Neural crest cell (in vitro differentiated cells): Measurements from ENCODE around the gene DKK3. TPM values are rescaled to one million over a fixed set of nuclear protein-coding genes. Genes with fewer than 3 reads are reported as not detected.

Experiments
- DNase-seq: peaks from one replicate; pipeline ENCODE4 v3.0.0; 2021; ENCODE audit warnings: low read depth, mixed read lengths, low spot score
- H3K27ac Mint-ChIP-seq: one replicate; pipeline ENCODE4 v1.8.0; 2021; ENCODE audit warnings: mild to moderate bottlenecking, mixed read lengths; ENCODE audit not compliant: unreplicated experiment
- H3K27me3 Mint-ChIP-seq: 2 replicates; pipeline ENCODE4 v1.8.0; 2021; ENCODE audit warnings: low read depth, mild to moderate bottlenecking, mixed read lengths
- H3K36me3 Mint-ChIP-seq: 2 replicates; pipeline ENCODE4 v1.8.0; 2021; ENCODE audit warnings: low read depth, mild to moderate bottlenecking, mixed read lengths
- H3K4me1 Mint-ChIP-seq: 2 replicates; pipeline ENCODE4 v1.8.0; 2021; ENCODE audit warnings: mixed read lengths
- H3K4me3 Mint-ChIP-seq: one replicate; pipeline ENCODE4 v1.8.0; 2021; ENCODE audit warnings: mild to moderate bottlenecking, mixed read lengths
- H3K9me3 Mint-ChIP-seq: 2 replicates; pipeline ENCODE4 v1.8.0; 2021; ENCODE audit warnings: mixed read lengths
- total RNA-seq: library from RNA; stranded (reverse); gene quantifications from 2 replicates; pipeline ENCODE4 v1.2.1, GENCODE V29; 2021
- TF ChIP-seq, protein P1 (sequence below): fragments of 200-600 bp; sonication (generic); conservative IDR thresholded peaks from 2 replicates; pipeline ENCODE4 v1.5.0; 2021; ENCODE audit warnings: antibody characterized with exemption, mild to moderate bottlenecking

DKK3 gene
- total RNA-seq, 1 donor from 2014 or later: 21.0 TPM

DNA sequence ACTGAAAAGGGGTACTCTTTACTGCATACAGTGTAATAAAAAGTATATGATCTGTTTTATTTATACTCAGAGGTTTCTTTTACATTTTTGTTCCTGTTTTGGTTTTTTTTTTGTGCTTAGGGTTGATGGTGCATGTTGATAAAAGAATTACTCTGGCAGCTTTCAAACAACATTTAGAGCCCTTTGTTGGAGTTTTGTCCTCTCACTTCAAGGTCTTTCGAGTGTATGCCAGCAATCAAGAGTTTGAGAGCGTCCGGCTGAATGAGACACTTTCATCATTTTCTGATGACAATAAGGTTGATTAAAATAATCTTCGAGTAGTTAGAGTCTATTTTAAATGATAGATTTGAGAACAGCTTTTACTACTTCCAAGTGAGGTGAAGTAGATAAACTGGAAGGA is 60.6 kb downstream of the DKK3 start:
- H3K4me1 Mint-ChIP-seq: no peaks in the 10 kb centered on the region
- TF ChIP-seq, protein P1, sequence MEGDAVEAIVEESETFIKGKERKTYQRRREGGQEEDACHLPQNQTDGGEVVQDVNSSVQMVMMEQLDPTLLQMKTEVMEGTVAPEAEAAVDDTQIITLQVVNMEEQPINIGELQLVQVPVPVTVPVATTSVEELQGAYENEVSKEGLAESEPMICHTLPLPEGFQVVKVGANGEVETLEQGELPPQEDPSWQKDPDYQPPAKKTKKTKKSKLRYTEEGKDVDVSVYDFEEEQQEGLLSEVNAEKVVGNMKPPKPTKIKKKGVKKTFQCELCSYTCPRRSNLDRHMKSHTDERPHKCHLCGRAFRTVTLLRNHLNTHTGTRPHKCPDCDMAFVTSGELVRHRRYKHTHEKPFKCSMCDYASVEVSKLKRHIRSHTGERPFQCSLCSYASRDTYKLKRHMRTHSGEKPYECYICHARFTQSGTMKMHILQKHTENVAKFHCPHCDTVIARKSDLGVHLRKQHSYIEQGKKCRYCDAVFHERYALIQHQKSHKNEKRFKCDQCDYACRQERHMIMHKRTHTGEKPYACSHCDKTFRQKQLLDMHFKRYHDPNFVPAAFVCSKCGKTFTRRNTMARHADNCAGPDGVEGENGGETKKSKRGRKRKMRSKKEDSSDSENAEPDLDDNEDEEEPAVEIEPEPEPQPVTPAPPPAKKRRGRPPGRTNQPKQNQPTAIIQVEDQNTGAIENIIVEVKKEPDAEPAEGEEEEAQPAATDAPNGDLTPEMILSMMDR: no peak
- H3K27me3 Mint-ChIP-seq: no peaks in the 10 kb centered on the region
- no peaks in the 10 kb centered on the region for H3K9me3 Mint-ChIP-seq
- DNase-seq: no peak
- H3K36me3 Mint-ChIP-seq: peaks cover 14% of the 10 kb centered on the region
- H3K27ac Mint-ChIP-seq: peak overlapping the region; percentile 89
- no peak overlapping the region for H3K4me3 Mint-ChIP-seq

DNA sequence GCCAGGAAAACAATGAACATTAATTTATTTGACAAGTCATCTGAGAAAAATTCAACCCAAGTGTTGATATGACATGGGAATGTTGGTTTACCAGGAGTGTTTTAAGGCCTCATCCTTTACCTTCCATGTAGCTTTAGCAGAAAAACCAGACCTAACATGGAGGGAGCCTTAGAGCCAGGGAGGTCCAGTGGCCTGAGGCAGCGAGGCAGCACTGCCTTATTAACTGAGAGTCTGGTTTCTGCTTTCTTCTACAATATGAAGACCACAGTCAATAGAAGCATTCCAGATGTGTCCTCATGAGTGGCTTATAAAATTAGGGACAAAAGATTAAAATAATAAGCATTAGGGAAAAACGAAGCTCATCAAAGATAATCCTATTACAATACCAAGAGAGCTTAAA is 61.5 kb downstream of the DKK3 start:
- DNase-seq: no peak

DNA sequence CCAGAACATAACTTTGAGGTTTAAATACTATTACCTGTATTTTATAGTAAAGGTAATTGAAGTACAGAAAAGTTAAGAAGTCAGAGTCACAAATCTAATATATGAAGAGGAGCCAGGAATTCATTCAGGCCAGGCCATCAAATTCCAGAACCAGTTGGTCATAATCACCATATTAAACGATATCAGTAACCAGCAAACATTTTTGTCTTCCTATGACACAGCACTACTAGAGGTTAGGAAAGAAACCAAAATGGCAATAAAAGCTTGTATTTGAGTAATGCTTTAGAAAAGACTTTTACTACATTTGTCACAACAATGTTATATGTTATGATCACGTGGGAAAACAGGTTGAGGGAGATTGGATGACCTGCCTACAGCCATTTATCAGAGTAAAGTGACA is 62.2 kb downstream of the DKK3 start:
- Mint-ChIP-seq H3K4me1 (no peaks in the 10 kb centered on the region), H3K27me3 (no peaks in the 10 kb centered on the region), H3K36me3 (peaks cover 9% of the 10 kb centered on the region), H3K9me3 (no peaks in the 10 kb centered on the region), H3K27ac (no peak overlapping the region), H3K4me3 (no peak overlapping the region)
- TF ChIP-seq, protein P1: no peak
- DNase-seq: no peak

More for the DNA sequence above, 61.5 kb downstream of the DKK3 start:
- Mint-ChIP-seq H3K36me3 (peaks cover 10% of the 10 kb centered on the region), H3K4me3 (no peak overlapping the region), H3K27me3 (no peaks in the 10 kb centered on the region), H3K9me3 (no peaks in the 10 kb centered on the region), H3K4me1 (no peaks in the 10 kb centered on the region), H3K27ac (no peak overlapping the region)
- TF ChIP-seq, protein P1: no peak

DNA sequence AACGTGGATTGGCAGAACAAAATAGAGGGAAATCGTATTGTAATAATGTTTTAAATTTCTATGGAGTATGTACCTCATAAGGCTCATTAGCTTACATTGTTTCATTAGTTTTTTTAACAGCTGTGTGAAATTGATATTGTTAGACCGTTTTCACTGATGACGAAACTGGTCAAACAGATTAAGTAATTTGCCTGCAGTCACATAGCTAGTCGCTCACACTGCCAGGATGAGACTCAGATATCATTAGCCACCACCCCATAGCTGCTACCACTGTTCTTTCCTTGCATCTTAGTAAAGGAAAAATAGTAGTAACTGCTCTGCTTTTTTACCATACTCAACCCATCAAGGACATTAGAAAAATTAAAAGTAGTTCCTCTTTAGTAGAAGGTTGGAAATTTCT is 64.0 kb downstream of the DKK3 start:
- Mint-ChIP-seq H3K36me3 (peaks cover 7% of the 10 kb centered on the region), H3K4me3 (no peak overlapping the region), H3K4me1 (peaks cover 5% of the 10 kb centered on the region), H3K9me3 (no peaks in the 10 kb centered on the region), H3K27me3 (no peaks in the 10 kb centered on the region), H3K27ac (no peak overlapping the region)
- no peak for DNase-seq
- TF ChIP-seq, protein P1: no peak

DNA sequence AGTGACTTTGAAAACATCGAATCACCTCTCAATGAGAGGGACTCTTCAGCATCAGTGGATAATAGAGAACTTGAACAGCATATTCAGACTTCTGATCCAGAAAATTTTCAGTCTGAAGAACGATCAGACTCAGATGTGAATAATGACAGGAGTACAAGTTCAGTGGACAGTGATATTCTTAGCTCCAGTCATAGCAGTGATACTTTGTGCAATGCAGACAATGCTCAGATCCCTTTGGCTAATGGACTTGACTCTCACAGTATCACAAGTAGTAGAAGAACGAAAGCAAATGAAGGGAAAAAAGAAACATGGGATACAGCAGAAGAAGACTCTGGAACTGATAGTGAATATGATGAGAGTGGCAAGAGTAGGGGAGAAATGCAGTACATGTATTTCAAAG is 65.8 kb downstream of the DKK3 start:
- TF ChIP-seq, protein P1: no peak
- H3K4me1 Mint-ChIP-seq: peaks cover 5% of the 10 kb centered on the region
- H3K27ac Mint-ChIP-seq: no peak overlapping the region
- H3K9me3 Mint-ChIP-seq: no peaks in the 10 kb centered on the region
- peaks cover 13% of the 10 kb centered on the region for H3K36me3 Mint-ChIP-seq
- no peak overlapping the region for H3K4me3 Mint-ChIP-seq
- no peak for DNase-seq
- no peaks in the 10 kb centered on the region for H3K27me3 Mint-ChIP-seq

DNA sequence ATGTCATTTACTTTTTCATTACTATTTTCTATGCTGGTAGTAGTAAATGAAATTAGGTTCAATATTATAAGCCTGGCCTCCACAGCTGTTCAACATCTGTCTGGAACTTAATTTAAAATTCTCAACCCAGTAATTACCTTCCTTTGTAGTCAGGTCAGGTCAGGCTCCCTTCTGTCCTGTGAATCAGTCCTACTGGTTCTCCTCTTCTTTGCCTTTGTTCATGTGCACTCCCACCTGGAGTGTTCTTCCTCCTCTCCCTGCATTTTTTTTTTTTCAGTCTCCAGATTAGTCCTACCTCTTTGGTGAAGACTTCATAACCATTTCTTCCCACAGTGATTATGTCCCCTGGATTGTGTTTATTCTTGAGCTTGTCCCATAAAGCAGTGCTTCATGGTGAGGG is 67.9 kb downstream of the DKK3 start:
- Mint-ChIP-seq H3K27me3 (no peaks in the 10 kb centered on the region), H3K36me3 (peaks cover 17% of the 10 kb centered on the region), H3K27ac (peak overlapping the region; percentile 72), H3K9me3 (no peaks in the 10 kb centered on the region), H3K4me3 (no peak overlapping the region), H3K4me1 (peaks cover 5% of the 10 kb centered on the region)
- no peak for DNase-seq
- TF ChIP-seq, protein P1: no peak
